Effector CD4-positive, alpha-beta T cell (primary cell): ENCODE measurements around the gene PNRC2.
"Not testable (repeated sequence)": the region's sequence is repeated elsewhere in the genome, so short reads cannot be mapped to it uniquely, and the experiment has no call there.

Source experiments
- DNase-seq: peaks from one replicate; pipeline ENCODE4 v3.0.0-alpha.2; 2020

The PNRC2 gene

GRCh38 chr1:23992011-23992410 lies 32.4 kb downstream of the PNRC2 start:
- not testable (repeated sequence) for DNase-seq

- DNase-seq, result no peak
Measured at GRCh38 chr1:23995431-23995837, 35.8 kb downstream of the PNRC2 start.

DNA sequence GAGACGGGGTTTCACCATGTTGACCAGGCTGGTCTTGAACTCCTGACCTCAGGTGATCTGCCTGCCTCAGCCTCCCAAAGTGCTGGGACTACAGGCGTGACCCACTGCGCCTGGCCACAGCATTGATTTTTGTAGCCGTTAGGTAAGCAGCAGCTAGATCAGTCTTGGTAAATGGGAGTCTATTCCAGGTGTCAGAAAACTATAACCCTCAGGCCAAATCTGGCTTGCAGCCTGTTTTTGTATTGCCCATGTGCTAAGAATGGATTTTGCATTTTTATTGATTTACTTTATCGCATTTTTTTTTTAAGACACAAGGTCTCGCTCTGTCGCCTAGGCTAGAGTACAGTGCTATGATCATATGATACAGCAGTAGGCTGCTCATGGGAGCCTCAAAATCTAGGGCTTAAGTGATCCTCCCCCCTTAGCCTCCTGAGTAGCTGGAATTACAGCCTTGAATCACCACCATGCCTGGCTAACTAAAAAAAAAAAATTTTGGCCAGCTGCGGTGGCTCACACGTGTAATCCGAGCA lies 37.1 kb downstream of the PNRC2 start:
- DNase-seq, result no peak

DNA sequence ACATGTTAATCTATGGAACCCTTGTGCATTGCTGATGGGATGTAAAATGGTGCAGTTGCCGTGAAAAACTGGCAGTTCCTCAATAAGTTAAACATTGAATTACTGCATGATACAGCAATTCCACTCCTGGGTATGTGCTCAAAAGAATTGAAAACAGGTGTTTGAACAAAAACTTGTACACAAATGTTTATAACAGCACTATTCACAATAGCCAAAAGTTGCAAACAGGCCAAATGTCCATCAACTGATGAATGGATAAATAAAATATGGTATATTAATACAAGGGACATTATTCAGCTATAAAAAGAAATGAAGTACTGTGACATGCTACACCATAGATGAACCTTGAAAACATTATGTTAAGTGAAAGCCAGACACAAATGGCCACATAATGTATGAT lies 38.2 kb downstream of the PNRC2 start:
- DNase-seq, result no peak

GRCh38 chr1:23999156-23999671 lies 39.6 kb downstream of the PNRC2 start:
- no peak for DNase-seq

DNA sequence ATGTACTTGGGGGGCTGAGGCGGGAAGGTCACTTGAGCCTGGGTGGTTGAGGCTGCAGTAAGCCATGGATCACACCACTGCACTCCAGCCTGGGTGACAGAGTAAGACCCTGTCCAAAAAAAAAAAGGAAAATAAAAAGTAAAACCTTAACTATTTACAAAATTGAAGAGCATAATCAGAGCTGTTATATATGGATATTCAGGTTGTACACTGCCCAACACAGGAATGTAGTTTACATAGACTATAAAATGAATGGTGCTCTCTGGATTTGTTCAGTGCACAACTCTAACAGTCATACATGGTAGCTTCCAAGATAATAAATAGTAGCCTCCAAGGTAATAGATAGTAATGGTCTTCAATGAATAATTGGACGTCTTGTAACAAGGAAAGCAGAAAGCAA lies 43.1 kb downstream of the PNRC2 start:
- DNase-seq, result no peak

DNA sequence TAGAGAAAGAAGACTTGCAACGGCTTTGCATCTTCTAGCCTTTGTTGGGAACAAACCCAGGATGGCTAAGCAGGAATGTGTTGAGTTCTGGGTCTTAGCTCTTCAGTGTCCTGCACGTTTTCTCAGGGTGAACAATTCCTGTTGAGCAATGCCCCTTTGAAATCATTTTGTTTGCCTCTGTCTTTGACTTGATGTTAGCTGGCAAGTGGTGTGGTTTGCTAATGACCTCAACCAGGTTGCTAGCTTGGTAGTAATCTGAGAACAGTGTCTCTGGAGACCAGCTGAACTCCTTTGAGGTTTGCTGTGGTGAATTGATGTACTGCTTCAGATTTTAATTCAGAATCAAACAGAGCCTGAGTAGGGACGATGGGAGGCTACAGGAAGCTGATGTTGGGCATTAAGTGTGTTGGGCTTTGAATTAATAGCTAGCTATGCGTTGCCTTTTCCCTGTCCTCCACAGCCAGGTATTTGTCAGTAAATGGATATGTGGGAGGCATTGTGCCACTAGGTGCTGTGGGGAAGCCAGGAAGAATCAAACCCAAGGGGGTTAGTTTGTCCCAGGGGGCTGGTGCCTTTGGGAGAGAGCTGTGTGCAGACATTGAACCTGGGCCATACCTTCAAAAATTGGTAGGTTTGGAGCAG lies 43.8 kb downstream of the PNRC2 start:
- DNase-seq, result no peak

- DNase-seq, result no peak
Measured at GRCh38 chr1:24004132-24004531, 44.5 kb downstream of the PNRC2 start.

- no peak for DNase-seq
Measured at GRCh38 chr1:24005163-24005562, 45.5 kb downstream of the PNRC2 start.

DNA sequence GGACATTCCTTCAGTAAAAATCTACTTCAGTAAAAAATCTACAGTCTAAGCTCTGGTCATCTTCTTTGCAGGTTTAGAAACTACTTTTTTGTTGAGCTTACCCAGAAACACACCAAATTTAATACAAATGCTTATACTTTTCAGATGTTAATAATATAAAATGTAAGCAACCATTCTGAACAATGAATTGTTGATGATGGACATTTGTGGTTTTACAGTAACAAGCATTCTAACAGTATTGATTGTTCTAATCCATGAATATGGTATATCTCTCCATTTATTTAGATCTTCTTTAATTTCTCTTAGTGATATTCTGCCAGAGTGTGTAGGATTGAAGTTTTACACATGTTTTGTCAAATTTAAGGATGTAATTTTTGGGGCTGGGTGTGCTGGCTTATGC lies 47.5 kb downstream of the PNRC2 start:
- no peak for DNase-seq

DNA sequence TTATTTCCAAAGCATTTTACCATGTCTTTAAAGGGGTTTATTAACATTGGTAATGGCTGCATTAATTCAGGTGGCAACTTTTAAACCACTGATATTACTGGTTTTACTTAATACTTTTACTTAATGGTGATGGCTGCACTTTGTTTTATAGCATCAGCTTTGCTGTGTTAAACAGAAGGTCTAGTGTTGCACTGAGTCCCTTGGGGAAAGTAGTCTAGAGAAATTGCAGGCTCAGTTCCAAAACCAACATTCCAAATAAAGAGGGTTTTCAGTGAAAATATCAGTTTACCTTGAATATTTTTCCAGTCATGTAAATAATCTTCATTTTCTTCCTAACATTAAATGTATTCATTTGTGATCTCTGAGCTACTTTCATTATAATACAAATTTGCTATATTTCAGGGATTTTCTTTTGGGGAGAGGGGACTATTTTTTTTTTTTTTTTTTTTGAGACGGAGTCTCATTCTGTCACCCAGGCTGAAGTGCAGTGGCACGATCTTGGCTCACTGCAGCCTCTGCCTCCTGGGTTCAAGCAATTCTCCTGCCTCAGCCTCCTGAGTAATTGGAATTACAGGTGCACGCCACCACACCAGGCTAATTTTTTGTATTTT lies 49.1 kb downstream of the PNRC2 start:
- DNase-seq, result not testable (repeated sequence)

GRCh38 chr1:24009406-24009805 lies 49.8 kb downstream of the PNRC2 start:
- DNase-seq, result no peak

DNA sequence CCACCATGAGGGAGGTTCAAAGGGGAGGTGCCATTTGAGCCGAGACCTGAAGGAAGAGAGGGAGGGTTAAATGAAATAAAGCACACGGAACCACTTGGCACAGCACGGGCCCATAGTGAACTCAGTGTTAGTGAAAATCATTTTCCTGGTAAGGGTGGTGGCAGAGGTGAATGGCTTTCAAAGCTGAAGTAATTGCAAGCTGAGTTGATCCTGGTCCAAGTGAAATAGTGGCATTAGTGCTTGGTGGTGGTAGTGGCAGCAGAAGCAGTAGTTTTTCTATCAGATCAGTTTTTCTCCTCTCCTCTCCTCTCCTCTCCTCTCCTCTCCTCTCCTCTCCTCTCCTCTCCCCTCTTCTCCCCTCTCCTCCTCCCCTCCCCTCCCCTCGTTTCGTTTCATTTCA lies 51.0 kb downstream of the PNRC2 start:
- no peak for DNase-seq

- not testable (repeated sequence) for DNase-seq
Measured at GRCh38 chr1:24012878-24013277, 53.2 kb downstream of the PNRC2 start.
